GM08714 (cell line): ENCODE measurements around the gene ATP2A3.

Experiments
- H3K4me3 ChIP-seq: fragments of 200-500 bp; sonication (Bioruptor generic); 2 replicates; pipeline ENCODE4 v1.5.1; 2014; ENCODE audit warnings: mild to moderate bottlenecking, low read length, inconsistent platforms
- ZNF274 ChIP-seq: IDR thresholded peaks from 2 replicates; pipeline ENCODE4 v1.6.1; 2012; ENCODE audit warnings: mild to moderate bottlenecking, low read depth, low read length

ATP2A3 gene

DNA sequence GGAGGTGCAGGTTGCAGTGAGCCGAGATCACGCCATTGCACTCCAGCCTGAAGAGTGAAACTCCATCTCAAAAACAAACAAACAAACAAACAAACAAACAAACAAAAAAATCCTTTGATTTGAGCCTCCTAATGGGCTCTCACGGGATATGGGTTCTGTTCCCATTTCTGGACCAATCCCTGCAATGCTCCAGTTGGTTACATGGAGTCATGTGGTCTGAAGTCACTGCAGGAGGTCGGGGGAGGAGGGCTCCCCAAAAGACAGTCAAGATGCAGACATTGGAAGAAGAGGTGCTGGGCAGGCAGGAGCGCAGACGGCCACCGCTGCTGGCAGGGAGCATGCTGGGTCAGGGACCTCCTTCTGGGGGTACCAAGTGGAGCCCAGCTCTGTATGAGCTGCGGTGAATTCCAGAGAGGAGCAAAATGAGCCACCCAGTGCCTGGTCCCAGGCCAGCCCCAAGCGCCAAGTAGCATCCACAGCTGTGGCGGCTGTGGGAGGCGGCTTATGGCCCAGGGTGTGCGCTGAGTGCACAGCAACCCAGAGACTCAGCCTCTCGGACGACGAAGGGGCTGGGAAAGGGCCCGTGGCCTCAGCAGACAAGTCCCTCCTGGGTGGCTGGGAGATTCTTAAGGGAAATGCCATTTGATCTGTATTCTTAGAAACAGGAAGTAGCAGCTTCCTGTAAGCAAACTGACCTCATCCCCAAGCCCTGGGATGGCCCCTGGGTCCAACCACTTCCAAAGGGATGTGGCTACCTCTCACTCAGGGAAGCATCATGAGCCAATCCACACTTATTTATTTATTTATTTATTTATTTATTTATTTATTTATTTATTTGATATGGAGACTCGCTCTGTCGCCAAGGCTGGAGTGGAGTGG lies 19.6 kb upstream of the ATP2A3 start:
- TF ChIP-seq ZNF274: no peak
- no peak overlapping the region for H3K4me3 ChIP-seq

- H3K4me3 ChIP-seq: no peak overlapping the region
- TF ChIP-seq ZNF274: no peak
These were observed 18.3 kb upstream of the ATP2A3 start for GRCh38 chr17:3982541-3983017.

DNA sequence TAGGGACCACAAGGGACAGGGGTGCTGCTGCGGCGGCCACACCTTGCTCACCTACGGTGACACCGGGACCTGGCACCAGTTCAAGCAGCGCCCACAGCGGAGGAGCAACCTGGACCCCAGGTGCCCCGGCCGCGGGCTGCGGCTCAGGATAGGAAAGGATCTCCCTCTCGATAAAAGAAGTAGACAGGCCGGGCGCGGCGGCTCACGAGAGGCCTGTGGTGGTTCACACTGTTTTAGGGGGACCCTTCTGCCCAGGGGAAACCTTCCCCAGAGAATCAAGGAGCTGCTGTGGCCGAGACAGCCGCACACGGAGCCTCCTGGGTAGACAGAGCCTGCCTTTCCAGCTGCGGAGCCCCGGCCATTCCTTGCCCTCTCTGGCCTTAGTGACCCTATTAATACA lies 17.9 kb upstream of the ATP2A3 start:
- TF ChIP-seq ZNF274: no peak
- no peak overlapping the region for H3K4me3 ChIP-seq

DNA sequence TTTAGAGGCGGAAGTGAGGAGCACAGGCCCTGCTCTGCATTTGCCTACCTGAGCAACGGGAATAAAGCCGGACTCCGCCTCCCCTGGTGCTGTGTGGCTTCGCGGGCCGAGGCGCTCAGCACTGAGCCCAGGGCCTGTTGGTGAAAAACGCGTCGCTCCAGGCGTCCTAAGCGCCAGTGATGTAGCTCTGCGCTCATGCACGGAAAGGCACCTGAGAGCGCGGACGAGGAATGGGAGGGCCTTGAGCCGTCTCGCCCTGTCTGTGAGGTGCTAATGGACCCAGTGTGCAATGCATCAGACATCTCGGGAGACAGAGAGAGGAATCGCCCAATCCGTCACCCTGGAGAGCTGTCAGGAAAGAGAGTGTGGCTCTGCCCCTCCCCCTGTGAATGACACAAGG lies 17.2 kb upstream of the ATP2A3 start:
- H3K4me3 ChIP-seq: no peak overlapping the region
- no peak for TF ChIP-seq ZNF274

DNA sequence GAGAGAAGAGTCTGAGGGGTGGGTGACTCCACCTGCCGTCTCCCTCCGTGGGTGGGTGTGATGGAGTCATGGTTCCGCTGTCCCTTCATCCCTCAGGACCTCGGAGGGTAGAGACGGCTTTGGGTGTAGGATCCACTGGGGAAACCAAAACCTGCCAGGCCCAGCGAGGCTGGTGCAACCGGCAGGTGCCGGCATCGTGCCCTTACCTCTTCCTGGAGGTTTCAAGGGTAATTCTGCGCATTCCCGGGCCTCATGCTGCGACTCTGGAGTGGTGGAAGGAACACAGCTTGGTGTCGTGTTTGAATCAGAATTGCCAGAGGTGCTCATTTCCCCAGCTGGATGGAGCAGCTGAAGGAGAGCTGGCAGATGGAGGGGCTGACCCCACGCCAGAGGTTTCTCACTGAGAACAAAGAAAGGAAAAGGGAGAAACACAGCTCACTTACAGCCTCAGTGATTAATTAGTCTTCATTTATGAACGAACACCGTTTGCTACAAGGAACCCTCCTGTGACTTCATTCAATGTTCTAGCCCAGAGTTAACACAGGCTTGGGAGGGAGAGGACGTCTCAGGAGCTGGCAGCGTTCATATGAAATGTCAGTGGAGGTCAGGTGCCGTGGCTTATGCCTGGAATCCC lies 16.3 kb upstream of the ATP2A3 start:
- no peak for TF ChIP-seq ZNF274
- no peak overlapping the region for H3K4me3 ChIP-seq

DNA sequence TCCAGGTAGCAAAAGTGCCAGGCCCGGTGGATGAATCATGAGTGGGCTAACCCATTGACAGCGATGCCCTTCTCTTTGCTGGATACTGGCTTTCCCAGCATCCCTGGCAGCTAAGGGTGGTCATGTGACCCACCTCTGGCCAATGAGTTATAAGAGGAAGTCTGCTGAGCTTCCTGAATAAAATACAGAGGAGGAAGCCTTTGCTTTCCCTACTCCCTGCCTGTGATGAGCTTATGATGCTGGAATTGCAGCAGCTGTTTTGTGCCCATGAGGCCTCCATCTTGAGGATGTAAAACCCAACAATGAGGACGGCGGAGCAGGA lies 15.0 kb upstream of the ATP2A3 start:
- TF ChIP-seq ZNF274: no peak
- H3K4me3 ChIP-seq: no peak overlapping the region

- H3K4me3 ChIP-seq: no peak overlapping the region
- no peak for TF ChIP-seq ZNF274
These were observed 14.4 kb upstream of the ATP2A3 start for GRCh38 chr17:3978421-3979289.

DNA sequence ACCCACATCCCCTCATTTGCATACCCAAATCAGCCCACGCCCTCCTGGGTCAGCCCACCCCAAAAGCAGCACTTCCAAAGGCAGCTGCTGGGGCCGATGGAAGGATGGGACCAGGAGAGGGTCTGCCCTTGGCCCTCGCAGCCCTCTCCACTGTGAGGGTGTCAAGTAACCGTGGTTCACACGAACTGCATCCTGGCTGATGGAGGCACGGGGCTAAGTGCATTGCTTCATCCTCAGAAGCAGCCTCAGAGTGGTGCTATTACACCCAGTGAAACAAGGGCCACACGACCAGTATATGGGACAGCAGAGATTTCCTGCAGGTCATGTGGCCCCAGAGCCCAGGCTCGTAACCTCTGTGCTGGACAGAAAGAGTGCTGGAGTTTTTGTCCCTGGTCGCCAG lies 13.2 kb upstream of the ATP2A3 start:
- H3K4me3 ChIP-seq: no peak overlapping the region
- TF ChIP-seq ZNF274: no peak

- TF ChIP-seq ZNF274: no peak
These were observed 12.5 kb upstream of the ATP2A3 start for GRCh38 chr17:3976675-3977171.

DNA sequence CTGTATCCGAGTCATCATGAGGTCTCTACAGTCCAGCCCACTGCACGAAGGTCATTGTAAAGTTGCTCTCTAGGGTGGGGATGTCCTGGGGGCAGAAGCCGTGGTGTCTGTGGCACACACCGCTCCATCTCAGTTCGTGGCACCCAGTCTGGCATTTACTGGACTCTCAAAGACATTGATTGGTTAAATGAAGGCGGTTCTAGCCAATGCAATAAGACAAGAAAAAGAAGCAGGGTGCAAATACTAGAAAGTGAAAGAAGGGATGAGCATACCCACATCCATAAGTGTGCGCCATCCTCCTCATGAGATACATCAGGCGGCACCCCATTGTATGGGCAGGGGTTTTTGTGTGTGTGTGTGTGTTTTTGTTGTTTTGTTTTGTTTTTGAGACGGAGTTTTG lies 10.7 kb upstream of the ATP2A3 start:
- H3K4me3 ChIP-seq: no peak overlapping the region
- no peak for TF ChIP-seq ZNF274

More at GRCh38 chr17:3976675-3977171, 12.5 kb upstream of the ATP2A3 start:
- H3K4me3 ChIP-seq: no peak overlapping the region

DNA sequence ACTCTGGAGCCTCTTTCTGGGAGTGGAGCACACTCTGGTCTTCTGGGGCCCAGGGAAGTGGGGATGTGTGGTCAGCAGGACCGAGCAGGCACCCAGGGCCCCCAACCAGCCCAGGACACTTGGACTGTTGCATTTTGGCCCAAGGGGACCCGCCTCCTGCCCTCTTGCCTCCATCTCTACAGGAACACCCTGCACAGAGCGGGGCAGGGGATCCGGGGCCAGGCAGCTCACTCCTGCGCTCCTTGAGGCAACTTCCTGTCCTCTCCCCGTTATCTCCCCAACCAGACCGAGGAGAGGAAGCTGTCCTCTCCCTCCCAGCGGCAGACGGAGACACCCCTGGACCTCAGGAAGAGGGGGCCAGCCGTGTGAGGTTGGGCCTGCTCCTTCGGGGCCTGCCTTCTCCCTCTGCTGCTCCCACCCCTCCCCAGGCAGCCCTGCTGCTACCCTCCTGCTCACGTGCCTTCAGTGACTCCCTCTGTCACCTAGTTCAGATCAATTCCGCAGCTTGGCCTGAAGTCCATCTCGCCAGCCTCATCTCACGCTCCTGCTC lies 10.0 kb upstream of the ATP2A3 start:
- H3K4me3 ChIP-seq: no peak overlapping the region
- no peak for TF ChIP-seq ZNF274

DNA sequence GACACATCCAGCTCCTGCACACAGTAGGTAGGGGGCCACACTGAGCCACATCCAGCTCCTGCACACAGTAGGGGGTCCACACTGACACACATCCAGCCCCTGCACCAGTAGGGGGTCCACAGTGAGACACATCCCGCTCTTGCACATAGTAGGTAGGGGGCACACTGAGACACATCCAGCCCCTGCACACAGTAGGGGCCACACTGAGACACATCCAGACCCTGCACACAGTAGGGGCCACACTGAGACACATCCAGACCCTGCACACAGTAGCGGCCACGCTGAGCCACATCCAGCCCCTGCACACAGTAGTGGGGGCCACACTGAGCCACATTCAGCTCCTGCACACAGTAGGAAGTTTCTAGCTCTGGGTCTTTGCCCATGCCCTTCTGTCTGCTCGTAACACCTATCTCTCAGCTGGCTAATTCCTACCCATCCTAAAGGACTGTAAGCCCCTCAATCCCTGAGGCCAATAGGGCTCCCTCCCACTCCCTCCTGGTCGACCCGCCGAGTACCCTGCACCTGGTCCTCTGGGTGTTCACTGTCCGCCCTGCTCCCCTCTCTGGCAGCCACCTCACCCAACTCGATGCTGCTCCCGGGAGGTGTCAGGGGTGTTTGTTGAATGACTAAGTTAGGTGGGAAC lies 9.4 kb upstream of the ATP2A3 start:
- TF ChIP-seq ZNF274: no peak

GRCh38 chr17:3972931-3973330 lies 8.7 kb upstream of the ATP2A3 start:
- no peak for TF ChIP-seq ZNF274

More for the DNA sequence above, 9.4 kb upstream of the ATP2A3 start:
- H3K4me3 ChIP-seq: no peak overlapping the region

More at GRCh38 chr17:3972931-3973330, 8.7 kb upstream of the ATP2A3 start:
- no peak overlapping the region for H3K4me3 ChIP-seq
